HL-60 (cell line): ENCODE results near the gene ARL6.

Source experiments
- CTCF ChIP-seq: IDR thresholded peaks from one replicate; pipeline ENCODE4 v1.5.1; 2011; ENCODE audit warnings: low read length, control low read depth, inconsistent platforms; ENCODE audit not compliant: insufficient read depth
- GABPA ChIP-seq: IDR thresholded peaks from 2 replicates; pipeline ENCODE4 v1.6.1; 2012; ENCODE audit warnings: low read depth
- POLR2AphosphoS5 ChIP-seq: IDR thresholded peaks from 2 replicates; pipeline ENCODE4 v1.6.1; 2012; ENCODE audit warnings: low read depth
- REST ChIP-seq: IDR thresholded peaks from 2 replicates; pipeline ENCODE4 v1.6.1; 2012; ENCODE audit warnings: low read depth; ENCODE audit not compliant: insufficient replicate concordance
- SPI1 ChIP-seq: IDR thresholded peaks from 2 replicates; pipeline ENCODE4 v1.6.1; 2012; ENCODE audit warnings: low read depth, mild to moderate bottlenecking, borderline replicate concordance

- TF ChIP-seq CTCF: no peak
- no peak for TF ChIP-seq POLR2AphosphoS5
- no peak for TF ChIP-seq REST
- no peak for TF ChIP-seq SPI1
- TF ChIP-seq GABPA: no peak
These were observed 71.2 kb downstream of the ARL6 start for GRCh38 chr3:97835761-97836160.
